ACHN (cell line): Measurements from ENCODE around the gene GNAI3.
A peak's percentile ranks its signal among the peaks of the same experiment; 100 is the strongest.

Source experiments
- DNase-seq: peaks from one replicate; pipeline ENCODE4 v3.0.0-alpha.2; 2015
- in situ Hi-C: cut with HindIII; loops from 2 replicates; pipeline ENCODE4 v1.10.0; 2017; ENCODE audit warnings: low sequenced_read_pairs, low pct_ligation_motif_present, low pct_unique_long_range_greater_than_20kb

Gene GNAI3

DNA sequence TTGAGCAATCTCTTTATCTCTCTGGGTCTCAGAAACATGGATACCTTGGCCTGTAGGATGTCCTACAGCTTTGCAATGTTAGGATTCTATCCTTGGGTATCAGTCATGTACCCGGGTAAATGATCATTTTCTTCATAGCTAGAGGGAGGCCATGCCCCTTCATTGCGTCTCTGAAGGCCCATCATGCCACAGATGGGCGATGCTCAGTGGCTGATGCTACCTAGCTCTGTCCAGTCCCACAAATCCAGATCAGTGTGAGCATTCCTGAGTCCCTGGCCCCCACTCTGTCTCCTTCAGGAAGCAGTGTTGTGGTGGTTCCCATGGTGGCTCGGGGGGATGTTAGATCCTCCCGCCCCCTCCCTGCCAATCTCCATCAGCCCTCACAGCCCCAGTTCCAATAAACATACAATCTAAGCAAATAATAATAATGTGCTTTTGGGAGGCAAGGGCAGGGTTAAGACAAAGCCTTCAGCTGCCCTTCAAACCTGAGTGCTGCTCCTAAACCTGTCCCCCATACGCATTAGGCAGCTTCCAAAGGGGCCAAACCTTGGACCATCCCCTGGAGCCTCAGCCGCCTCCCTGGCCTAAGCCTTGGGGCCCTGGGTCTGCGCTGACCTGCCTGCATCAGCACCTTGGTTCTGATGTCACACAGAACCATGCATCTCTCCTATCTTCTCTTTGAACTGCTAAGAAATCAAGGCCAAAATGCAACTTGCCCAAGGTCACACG lies 9.4 kb upstream of the GNAI3 start:
- in situ Hi-C loops = no loop called here
- DNase-seq = no peak

DNA sequence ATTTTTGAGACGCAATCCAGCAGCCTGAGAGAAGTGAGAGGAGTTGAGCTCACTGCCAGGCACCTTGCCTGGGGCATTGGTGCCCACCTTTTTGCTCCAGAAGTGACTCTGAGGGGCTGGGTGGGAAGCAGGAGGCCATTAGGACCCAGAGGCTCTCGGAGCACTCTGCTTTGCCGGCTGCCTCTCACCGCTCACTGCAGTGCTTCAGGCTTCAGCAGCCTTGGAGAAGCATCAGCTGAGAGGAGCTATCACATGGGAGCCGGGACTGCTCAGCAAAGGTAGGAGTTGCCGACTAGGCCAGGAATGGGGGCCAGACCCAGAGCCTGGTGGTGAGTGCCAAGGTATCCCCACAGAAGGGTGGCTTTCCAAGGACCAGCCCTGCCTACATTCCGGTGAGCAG lies 8.7 kb upstream of the GNAI3 start, which contains the start of gene GPR61:
GPR61 (plus strand) TSS at position 197 of the 400 bp plus-strand sequence. CDS start 3,151 bp downstream, outside the sequence.
- in situ Hi-C loops = no loop called here
- no peak for DNase-seq

DNA sequence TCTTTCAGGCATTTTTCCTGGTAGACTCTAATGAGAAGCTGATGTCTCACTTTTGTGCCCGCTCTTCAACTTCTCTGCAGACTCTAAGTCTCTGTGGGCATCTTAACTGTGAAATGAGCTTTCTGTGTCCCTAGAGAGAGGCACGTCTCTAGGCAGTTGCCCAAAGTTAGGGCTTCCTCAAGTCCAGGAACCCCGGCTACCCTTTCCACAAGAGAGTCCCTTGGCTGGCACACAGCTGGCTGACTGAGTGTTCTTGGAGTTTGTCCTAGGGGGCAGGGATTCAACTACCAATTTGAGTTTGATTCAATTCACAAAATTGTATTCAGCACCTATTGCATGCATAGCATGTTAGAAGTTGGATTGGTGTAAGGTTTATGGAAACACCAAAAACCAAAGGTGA lies 7.3 kb upstream of the GNAI3 start:
- DNase-seq = no peak
- in situ Hi-C loops = no loop called here

DNA sequence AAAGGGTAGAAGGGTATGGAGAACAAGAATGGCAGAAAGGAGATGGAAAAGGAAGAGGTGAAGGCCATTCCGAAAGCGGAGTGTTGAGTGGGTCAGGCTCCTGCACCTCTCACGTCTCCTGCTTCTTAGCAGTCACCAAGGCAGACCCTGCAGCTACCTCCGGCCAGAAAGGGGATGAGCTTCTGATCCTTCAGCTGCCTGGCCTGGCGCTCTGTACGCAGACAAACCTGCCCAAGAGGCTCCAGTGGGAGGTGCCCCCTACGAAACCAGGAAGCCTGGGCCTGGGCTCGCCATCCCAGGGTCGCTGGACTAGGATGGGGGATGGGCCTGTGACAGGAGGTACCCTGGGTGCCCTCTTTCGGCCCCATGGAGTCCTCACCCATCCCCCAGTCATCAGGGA lies 5.8 kb upstream of the GNAI3 start:
- DNase-seq = no peak
- in situ Hi-C loops = no loop called here

DNA sequence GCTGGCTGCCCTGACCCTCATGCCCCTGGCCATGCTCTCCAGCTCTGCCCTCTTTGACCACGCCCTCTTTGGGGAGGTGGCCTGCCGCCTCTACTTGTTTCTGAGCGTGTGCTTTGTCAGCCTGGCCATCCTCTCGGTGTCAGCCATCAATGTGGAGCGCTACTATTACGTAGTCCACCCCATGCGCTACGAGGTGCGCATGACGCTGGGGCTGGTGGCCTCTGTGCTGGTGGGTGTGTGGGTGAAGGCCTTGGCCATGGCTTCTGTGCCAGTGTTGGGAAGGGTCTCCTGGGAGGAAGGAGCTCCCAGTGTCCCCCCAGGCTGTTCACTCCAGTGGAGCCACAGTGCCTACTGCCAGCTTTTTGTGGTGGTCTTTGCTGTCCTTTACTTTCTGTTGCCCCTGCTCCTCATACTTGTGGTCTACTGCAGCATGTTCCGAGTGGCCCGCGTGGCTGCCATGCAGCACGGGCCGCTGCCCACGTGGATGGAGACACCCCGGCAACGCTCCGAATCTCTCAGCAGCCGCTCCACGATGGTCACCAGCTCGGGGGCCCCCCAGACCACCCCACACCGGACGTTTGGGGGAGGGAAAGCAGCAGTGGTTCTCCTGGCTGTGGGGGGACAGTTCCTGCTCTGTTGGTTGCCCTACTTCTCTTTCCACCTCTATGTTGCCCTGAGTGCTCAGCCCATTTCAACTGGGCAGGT lies 5.0 kb upstream of the GNAI3 start:
- DNase-seq = no peak
- in situ Hi-C loops = no loop called here

DNA sequence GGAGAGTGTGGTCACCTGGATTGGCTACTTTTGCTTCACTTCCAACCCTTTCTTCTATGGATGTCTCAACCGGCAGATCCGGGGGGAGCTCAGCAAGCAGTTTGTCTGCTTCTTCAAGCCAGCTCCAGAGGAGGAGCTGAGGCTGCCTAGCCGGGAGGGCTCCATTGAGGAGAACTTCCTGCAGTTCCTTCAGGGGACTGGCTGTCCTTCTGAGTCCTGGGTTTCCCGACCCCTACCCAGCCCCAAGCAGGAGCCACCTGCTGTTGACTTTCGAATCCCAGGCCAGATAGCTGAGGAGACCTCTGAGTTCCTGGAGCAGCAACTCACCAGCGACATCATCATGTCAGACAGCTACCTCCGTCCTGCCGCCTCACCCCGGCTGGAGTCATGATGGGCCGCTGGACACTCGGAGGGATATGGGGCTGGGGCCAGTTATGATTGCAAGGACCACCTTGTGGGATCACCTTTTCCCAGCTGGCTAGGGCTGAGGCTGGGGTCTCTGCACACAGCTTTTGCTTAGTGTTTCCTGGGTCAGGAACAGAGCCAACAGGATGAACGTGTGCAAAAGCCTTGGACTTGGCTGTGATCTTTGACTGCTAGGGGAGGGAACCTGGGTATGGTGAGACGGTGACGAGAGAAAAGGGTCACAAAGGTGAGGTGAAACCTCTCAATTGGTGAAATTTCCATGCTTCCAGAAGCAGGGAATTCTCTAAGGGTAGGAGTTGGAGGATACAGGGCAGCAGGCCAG lies 4.3 kb upstream of the GNAI3 start:
- in situ Hi-C loops = no loop called here

DNA sequence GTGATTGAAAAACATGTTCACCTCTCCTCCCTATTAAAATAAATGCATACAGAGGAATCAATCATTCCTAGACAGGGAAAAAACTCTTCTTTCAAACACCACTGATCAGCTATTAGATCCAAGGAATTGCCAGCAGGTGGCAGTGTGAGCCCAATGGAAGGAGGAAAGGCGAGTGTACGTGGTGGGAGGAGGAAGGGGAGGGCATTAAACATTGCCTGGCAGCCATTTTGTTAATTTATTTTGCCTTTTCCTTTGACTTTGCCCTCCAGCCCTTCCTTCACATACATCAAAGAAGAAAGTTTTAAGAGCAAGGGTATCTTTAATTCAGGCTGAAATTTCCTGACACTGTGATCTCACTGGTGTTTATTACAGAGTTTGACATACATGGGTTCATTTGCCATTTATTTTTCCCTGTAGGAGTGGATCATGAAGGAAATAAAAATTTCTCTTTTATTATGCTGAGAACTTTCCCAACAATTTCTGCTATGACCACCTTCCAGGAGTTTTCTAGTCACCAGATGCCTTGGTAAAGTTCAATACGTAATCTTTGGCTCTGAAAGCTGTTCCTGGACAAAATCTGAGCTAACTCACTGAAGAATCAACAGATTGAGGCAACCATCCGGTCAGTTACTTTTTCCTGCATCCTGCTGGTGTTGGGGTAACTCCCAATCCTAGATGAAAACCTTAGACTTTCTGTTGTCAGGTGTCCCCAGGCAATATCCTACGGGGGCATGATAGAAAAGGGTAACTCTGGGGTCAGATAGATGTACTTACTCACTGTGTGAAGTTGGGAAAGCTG lies 1.9 kb upstream of the GNAI3 start:
- DNase-seq = peak; percentile 87
- in situ Hi-C loops = no loop called here

More for the DNA sequence above, 4.3 kb upstream of the GNAI3 start:
- DNase-seq = no peak

DNA sequence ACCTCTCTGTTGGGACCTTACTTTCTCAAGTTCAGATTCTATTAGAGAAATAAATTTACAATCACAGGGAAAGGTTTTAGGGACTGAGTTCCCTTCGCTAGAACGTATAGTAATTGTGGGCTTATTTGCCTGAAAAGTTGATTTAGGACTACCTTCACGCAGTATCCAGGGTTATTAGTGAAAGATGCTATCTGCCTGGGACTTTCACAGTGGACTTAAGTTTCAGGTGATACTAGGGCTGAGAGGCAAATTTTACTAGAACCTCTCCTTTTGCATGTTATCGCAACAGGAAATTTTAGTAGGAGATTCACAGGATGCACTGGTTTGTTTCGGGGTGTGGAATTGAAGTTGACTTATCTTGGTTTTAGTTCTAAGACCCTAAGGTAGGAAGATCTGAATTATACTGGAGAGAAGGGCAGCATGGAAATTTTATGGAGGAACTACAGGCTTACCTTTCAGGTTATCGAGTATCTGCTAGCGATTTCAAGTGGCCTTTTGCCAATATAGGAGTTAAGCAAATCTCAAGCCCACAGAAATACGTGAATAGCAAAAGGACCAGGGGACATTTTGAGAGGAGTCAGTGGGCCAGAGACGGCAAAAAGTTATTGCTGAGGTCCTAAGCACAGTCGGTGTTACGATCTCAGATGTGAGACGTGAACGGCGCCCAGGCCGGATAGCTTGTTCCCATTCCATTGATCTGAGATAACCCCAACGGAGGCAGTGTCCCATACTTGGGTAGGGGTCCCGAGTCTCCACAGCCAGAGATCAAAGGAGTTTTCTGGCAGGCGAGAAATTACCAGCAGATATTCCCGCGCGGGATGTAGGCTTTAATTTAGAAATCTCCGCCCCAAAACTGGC lies 723 bp upstream of the GNAI3 start:
- peak; percentile 36 for DNase-seq
- in situ Hi-C loops = no loop called here

DNA sequence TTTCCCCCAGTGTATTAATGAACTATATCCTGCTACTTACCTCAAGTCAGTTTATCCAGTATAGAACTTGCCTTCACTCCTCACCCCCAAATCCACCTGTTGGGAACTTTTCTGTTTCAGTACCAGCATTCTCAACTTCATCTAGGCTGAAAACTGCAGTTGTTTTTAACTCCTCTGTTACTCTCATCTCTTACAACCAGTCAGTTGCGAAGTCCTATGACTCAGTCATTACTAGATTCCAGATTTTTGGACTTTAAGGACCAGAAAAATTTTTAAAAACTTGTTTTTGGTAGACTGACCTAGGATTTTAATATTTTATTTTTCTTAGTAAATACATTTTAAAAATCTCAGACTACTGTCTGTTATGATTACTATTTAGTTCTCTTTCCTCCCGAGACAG lies 8.1 kb downstream of the GNAI3 start:
- no peak for DNase-seq
- in situ Hi-C loops = no loop called here

DNA sequence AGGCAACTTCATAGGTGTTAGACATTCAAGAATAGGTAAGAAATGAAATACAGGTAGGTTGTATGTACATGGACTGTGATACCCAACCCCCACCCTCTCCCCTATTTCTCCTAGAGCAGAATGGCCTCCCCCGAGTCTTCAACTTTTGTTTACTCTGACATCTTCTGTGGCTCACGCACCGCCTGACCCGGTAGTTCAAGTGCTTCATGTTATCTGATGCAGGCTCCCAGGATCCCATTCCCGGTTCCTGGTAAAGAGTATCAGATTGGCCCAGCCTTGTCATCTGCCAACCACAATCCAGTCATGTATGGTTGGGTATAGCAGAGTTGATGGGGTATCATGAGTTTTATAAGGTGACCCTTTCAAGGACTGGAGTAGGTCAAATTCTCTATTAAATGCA lies 9.1 kb downstream of the GNAI3 start:
- no peak for DNase-seq
- in situ Hi-C loops = no loop called here

DNA sequence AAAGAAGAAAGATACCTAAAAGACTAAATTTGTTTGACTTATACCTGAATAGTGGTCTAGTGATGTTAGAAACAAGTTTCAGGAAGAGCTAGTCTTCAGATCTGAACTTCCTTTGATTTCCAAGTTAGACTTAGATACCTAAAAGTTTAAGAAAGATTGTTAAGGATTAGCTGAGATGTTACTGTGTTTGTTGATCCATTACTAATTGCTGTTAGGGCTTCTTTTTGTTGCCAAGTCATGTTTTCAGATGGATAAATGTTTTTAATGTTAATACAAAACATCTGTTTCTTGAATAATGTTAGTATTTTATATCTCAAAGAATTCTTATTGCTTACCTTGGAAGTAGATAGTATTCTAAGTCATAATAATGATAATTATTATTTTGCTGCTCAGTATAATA lies 11.6 kb downstream of the GNAI3 start:
- in situ Hi-C loops = no loop called here
- no peak for DNase-seq

DNA sequence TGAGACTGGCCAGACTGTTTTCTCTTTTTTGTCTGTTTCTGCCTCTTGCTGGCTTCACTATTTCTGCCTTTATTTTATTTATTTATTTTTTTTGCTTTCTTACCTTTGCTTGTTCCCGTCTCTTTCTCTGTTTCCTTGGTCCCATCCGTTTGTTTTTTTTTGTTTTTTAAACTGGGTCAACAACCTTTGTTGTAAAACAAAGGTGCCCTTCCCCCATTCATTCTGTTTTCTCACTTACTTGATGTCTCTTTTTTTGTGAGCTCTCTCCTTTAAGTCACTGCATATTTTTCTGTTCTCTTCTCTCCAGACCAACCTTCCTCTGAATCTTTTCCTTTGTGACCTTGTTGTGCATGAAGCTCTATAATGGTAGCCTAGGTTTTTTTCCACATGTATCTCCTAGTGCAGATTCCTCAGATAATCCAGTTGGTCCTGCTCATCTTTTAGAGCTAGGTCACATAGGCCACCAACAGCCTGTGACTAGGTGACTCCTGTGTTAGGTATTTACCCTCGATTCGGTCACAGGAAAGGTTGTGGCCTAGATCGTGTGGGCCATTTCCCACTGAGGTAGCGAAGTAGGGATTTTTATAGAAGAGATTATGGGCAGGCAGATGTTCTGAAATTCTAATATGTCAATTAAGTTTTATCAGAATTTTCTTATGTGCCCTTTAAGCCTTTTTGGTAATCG lies 15.9 kb downstream of the GNAI3 start:
- in situ Hi-C loops = no loop called here
- DNase-seq = no peak

DNA sequence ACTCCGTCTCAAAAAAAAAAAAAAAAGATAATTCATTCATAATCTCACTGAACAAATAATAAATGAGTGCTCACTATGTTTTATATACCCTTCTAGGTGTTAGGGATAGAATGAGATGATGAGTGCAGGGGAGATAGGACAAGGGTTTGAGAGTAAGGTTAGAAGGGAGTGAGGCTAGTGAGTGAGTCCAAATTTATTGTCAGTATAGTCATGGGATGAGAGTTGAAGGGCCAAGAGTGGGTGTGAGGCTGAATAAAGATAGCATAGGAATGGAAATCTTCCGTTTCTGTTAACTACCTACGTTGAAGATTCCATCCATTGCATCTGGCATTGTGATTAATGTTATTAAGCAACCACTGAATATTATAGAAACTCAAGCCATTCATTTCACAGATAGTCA lies 16.8 kb downstream of the GNAI3 start:
- in situ Hi-C loops = no loop called here
- no peak for DNase-seq

DNA sequence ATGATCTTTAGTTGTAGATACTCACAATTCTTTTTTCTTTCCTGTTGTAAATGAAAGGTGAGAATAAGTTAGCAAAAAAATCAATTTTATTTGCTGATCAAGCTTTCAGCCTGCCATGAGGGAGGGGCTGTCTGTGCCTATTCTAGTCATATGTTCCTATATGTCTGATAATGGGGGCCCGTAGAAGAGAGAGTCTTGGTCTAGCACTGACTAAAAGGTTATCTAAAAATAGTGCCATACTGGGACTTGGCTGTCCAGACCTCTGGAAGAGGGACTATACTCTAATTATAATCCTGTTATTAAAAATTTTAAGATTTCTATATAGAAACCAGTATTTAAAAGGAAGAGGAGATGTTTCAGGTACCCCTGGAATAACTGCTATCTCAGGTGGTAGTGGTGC lies 18.6 kb downstream of the GNAI3 start:
- no peak for DNase-seq

DNA sequence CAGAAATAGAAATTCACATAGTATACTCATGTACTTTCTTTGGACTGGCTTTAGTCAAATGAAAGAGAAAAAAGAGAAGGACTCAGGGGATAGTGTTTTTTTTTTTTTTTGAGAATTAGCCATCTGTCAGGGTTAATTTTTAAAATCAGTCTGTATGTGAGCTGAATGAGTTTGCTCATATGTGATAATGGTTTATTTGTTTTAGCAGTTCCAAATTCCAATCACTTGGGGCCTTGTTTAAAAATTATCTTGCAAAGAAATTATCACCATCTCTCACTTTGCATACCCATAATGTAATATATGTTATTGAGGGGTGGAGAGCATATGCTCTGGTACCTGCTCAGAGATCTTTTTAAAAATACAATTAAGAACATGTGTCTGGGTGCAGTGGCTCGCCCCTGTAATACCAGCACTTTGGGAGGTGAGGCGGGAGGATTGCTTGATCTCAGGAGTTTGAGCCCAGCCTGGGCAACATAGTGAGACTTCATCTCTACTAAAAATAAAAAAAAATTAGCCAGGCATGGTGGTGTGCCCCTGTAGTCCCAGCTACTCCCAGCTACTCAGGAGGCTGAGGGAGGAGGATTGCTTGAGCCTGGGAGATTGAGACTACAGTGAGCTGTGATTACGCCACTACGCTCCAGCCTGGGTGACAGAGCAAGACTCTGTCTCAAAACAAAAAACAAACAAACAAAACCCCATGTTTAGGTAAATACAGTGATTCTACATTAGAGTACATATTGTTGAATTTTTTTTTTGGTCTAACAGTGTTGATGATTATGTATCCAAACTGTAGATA lies 19.7 kb downstream of the GNAI3 start:
- DNase-seq = no peak
- in situ Hi-C loops = no loop called here

More for the DNA sequence above, 18.6 kb downstream of the GNAI3 start:
- in situ Hi-C loops = no loop called here

DNA sequence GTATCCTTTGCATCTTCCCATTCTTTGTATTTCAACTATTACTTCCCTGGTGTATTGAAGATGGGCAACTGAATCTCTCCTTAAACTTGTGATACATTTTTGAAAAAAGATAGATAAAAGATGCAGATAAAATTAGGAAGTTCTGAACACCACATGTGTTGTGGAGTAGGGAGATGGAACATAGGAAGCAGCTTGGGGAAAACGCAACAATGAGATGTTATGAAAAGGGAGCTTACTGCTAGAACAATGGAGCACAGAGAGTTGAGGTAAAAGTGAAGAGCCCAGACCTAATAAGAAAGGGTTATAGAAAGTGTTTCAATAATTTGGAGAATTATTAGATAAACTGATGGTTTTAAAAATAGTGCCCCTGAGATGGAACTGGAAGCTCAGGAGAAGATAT lies 20.9 kb downstream of the GNAI3 start:
- in situ Hi-C loops = no loop called here
- no peak for DNase-seq

DNA sequence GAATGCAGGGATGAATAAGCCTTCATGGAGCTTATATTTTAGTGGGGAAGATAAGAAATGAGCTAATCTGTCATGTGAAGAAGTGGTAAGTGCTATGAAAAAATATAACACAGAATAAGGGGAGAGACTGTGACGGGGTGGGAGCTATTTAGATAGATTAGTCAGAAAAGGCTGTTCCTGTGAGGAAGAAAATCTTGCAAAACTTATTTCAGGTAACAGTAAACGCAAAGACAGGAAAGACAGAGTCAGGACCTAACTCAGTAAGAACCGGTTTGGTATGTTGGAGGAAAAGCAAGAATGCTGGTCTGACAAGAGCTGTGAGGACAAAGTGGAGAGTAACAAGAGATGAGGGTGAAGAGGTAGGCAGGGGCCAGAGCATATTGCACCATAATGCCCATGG lies 22.0 kb downstream of the GNAI3 start:
- DNase-seq = no peak
- in situ Hi-C loops = no loop called here
